ENCODE measurements around the gene MBOAT1.
"Not testable (repeated sequence)": the region's sequence is repeated elsewhere in the genome, so short reads cannot be mapped to it uniquely, and the experiment has no call there.

MBOAT1 gene

GRCh38 chr6:20203561-20204511, 8.4 kb downstream of the MBOAT1 start:
- in situ Hi-C loops (cut with MboI; ENCODE audit: low sequenced_read_pairs) = no loop called here

GRCh38 chr6:20202699-20203302, 9.5 kb downstream of the MBOAT1 start:
- in situ Hi-C loops (cut with MboI; ENCODE audit: low sequenced_read_pairs) = no loop called here

GRCh38 chr6:20202324-20202658, 10.0 kb downstream of the MBOAT1 start:
- in situ Hi-C loops (cut with MboI; ENCODE audit: low sequenced_read_pairs) = no loop called here

- in situ Hi-C loops (cut with MboI; ENCODE audit: low sequenced_read_pairs) = no loop called here
Observed at GRCh38 chr6:20200761-20201630, 11.3 kb downstream of the MBOAT1 start.

- in situ Hi-C loops (cut with MboI; ENCODE audit: low sequenced_read_pairs) = no loop called here
Observed at GRCh38 chr6:20198775-20199174, 13.5 kb downstream of the MBOAT1 start.

GRCh38 chr6:20198156-20198774, 14.0 kb downstream of the MBOAT1 start:
- in situ Hi-C loops (cut with MboI; ENCODE audit: low sequenced_read_pairs) = no loop called here

GRCh38 chr6:20197251-20197650, 15.0 kb downstream of the MBOAT1 start:
- in situ Hi-C loops (cut with MboI; ENCODE audit: low sequenced_read_pairs) = no loop called here

GRCh38 chr6:20192625-20193024, 19.6 kb downstream of the MBOAT1 start:
- in situ Hi-C loops (cut with MboI; ENCODE audit: low sequenced_read_pairs) = no loop called here

GRCh38 chr6:20191992-20192391, 20.3 kb downstream of the MBOAT1 start:
- in situ Hi-C loops (cut with MboI; ENCODE audit: low sequenced_read_pairs) = no loop called here

GRCh38 chr6:20188630-20189075, 23.6 kb downstream of the MBOAT1 start:
- in situ Hi-C loops (cut with MboI; ENCODE audit: low sequenced_read_pairs) = no loop called here

GRCh38 chr6:20186981-20187380, 25.3 kb downstream of the MBOAT1 start:
- in situ Hi-C loops (cut with MboI; ENCODE audit: low sequenced_read_pairs) = no loop called here

- in situ Hi-C loops (cut with MboI; ENCODE audit: low sequenced_read_pairs) = no loop called here
Observed at GRCh38 chr6:20183706-20184105, 28.6 kb downstream of the MBOAT1 start.

- in situ Hi-C loops (cut with MboI; ENCODE audit: low sequenced_read_pairs) = no loop called here
Observed at GRCh38 chr6:20182926-20183521, 29.2 kb downstream of the MBOAT1 start.

- in situ Hi-C loops (cut with MboI; ENCODE audit: low sequenced_read_pairs) = no loop called here
Observed at GRCh38 chr6:20182069-20182468, 30.2 kb downstream of the MBOAT1 start.

GRCh38 chr6:20180935-20181334, 31.3 kb downstream of the MBOAT1 start:
- in situ Hi-C loops (cut with MboI; ENCODE audit: low sequenced_read_pairs) = no loop called here

- in situ Hi-C loops (cut with MboI; ENCODE audit: low sequenced_read_pairs) = not testable (repeated sequence)
Observed at GRCh38 chr6:20179287-20180045, 32.8 kb downstream of the MBOAT1 start.

- in situ Hi-C loops (cut with MboI; ENCODE audit: low sequenced_read_pairs) = no loop called here
Observed at GRCh38 chr6:20178327-20178726, 33.9 kb downstream of the MBOAT1 start.

- in situ Hi-C loops (cut with MboI; ENCODE audit: low sequenced_read_pairs) = no loop called here
Observed at GRCh38 chr6:20175810-20176410, 36.4 kb downstream of the MBOAT1 start.

Measured in HL-60/S4 treated with phorbol 12-myristate 13-acetate at 8.2 ng/mL for 4 days and 3 days (cell line).